Measurements from ENCODE around the gene CLMN. TPM values are rescaled to one million over a fixed set of nuclear protein-coding genes. Genes with fewer than 3 reads are reported as not detected.
"Not testable (repeated sequence)": the region's sequence is repeated elsewhere in the genome, so short reads cannot be mapped to it uniquely, and the experiment has no call there.

CLMN gene
- total and polyA plus RNA-seq, 2 donors, result 4.3 to 11.1 TPM

DNA sequence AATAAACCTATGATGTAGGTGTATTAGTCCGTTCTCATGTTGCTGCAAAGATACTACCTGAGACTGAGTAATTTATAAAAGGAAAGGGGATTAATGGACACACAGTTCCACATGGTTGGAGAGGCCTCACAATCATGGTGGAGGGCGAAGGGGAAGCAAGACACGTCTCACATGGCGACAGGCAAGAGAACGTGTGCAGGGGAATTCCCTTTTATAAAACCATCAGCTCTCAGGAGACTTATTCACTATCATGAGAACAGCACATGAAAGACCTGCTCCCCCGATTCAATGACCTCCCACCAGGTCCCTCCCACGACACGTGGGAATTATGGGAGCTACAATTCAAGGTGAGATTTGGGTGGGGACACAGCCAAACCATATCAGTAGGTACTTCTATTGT, 103.7 kb downstream of the CLMN start:
- no peaks in the 10 kb centered on the region for H3K4me1 ChIP-seq (ENCODE audit: insufficient read depth)
- no peaks in the 10 kb centered on the region for H3K36me3 ChIP-seq (ENCODE audit: insufficient read depth)
- 88% methylated on average over 8 of the region's 8 CpGs for WGBS
- no peak for DNase-seq (ENCODE audit: extremely low spot score)
- no peak overlapping the region for H3K27ac ChIP-seq (ENCODE audit: low read depth)
- H3K4me3 ChIP-seq (ENCODE audit: low read depth, low read length), result no peak overlapping the region

GRCh38 chr14:95215094-95215725, 104.5 kb downstream of the CLMN start:
- DNase-seq (ENCODE audit: extremely low spot score), result no peak
- H3K4me1 ChIP-seq (ENCODE audit: insufficient read depth), result no peaks in the 10 kb centered on the region
- 54% methylated on average over 3 of the region's 3 CpGs for WGBS
- no peak overlapping the region for H3K27ac ChIP-seq (ENCODE audit: low read depth)
- H3K4me3 ChIP-seq (ENCODE audit: low read depth, low read length), result no peak overlapping the region
- H3K36me3 ChIP-seq (ENCODE audit: insufficient read depth), result no peaks in the 10 kb centered on the region

DNA sequence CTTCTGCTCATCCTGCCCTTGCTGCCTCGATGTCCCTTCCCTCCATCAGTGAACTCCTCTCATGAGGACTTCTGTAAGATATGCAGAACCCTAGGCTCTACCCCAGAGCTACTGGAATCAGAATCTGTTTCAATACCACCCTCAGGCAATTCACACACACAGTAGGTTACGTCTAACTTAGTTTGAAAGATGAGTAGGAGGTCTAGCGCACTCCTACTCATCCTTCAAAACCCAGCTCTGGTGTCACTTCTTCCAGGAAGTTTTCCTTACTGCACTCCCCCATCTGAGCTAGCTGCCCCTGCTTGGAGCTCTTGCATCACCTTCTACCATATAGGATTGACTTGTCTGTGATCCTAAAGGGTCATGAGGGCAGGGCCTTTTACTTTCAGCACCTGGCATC, 105.9 kb downstream of the CLMN start:
- H3K27ac ChIP-seq (ENCODE audit: low read depth), result no peak overlapping the region
- DNase-seq (ENCODE audit: extremely low spot score), result no peak
- 96% methylated on average over 3 of the region's 3 CpGs for WGBS

GRCh38 chr14:95211721-95212504, 107.8 kb downstream of the CLMN start:
- DNase-seq (ENCODE audit: extremely low spot score), result no peak
- no peak overlapping the region for H3K27ac ChIP-seq (ENCODE audit: low read depth)
- WGBS, result 93% methylated on average over 8 of the region's 8 CpGs
- H3K36me3 ChIP-seq (ENCODE audit: insufficient read depth), result no peaks in the 10 kb centered on the region
- H3K4me1 ChIP-seq (ENCODE audit: insufficient read depth), result no peaks in the 10 kb centered on the region
- H3K4me3 ChIP-seq (ENCODE audit: low read depth, low read length), result no peak overlapping the region

More for the DNA sequence above, 105.9 kb downstream of the CLMN start:
- Histone ChIP-seq H3K4me3 (ENCODE audit: low read depth, low read length) (no peak overlapping the region), H3K36me3 (ENCODE audit: insufficient read depth) (no peaks in the 10 kb centered on the region), H3K4me1 (ENCODE audit: insufficient read depth) (no peaks in the 10 kb centered on the region)

GRCh38 chr14:95210699-95211098, 109.0 kb downstream of the CLMN start:
- Histone ChIP-seq H3K27ac (ENCODE audit: low read depth) (no peak overlapping the region), H3K4me1 (ENCODE audit: insufficient read depth) (no peaks in the 10 kb centered on the region), H3K36me3 (ENCODE audit: insufficient read depth) (no peaks in the 10 kb centered on the region), H3K4me3 (ENCODE audit: low read depth, low read length) (no peak overlapping the region)
- 95% methylated on average over 13 of the region's 13 CpGs for WGBS
- no peak for DNase-seq (ENCODE audit: extremely low spot score)

- no peak overlapping the region for H3K4me3 ChIP-seq (ENCODE audit: low read depth, low read length)
- no peak for DNase-seq (ENCODE audit: extremely low spot score)
- peaks cover 3% of the 10 kb centered on the region for H3K36me3 ChIP-seq (ENCODE audit: insufficient read depth)
- H3K27ac ChIP-seq (ENCODE audit: low read depth), result no peak overlapping the region
- no peaks in the 10 kb centered on the region for H3K4me1 ChIP-seq (ENCODE audit: insufficient read depth)
- WGBS, result 75% methylated on average over 6 of the region's 6 CpGs
Measured at GRCh38 chr14:95208598-95208997, 111.1 kb downstream of the CLMN start.

- Histone ChIP-seq H3K27ac (ENCODE audit: low read depth) (no peak overlapping the region), H3K4me3 (ENCODE audit: low read depth, low read length) (no peak overlapping the region), H3K4me1 (ENCODE audit: insufficient read depth) (no peaks in the 10 kb centered on the region), H3K36me3 (ENCODE audit: insufficient read depth) (peaks cover 4% of the 10 kb centered on the region)
- no peak for DNase-seq (ENCODE audit: extremely low spot score)
- 39% methylated on average over 7 of the region's 7 CpGs for WGBS
Measured at GRCh38 chr14:95207475-95208233, 112.1 kb downstream of the CLMN start.

DNA sequence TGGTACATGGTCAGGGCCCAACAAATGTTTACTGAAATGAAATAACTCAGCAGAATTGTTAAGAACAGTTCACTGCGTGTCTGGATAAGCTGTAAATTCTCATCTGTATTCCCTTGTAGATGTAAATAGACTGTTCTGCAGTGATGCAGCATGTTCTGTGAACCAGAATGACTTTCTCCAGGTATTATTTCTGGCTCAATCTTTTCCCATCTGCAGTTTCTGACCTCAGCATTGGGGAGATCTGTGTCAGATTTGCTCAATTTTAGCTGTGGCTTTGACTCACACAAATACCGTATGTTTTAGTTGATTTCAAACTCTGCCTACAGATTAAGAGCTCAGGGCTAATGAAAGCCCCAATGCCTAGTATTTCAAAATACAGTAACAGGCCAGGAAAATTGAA, 113.2 kb downstream of the CLMN start:
- H3K4me3 ChIP-seq (ENCODE audit: low read depth, low read length), result no peak overlapping the region
- H3K36me3 ChIP-seq (ENCODE audit: insufficient read depth), result peaks cover 4% of the 10 kb centered on the region
- H3K4me1 ChIP-seq (ENCODE audit: insufficient read depth), result no peaks in the 10 kb centered on the region
- 64% methylated on average over 2 of the region's 2 CpGs for whole genome bisulfite sequencing
- DNase-seq (ENCODE audit: extremely low spot score), result no peak
- H3K27ac ChIP-seq (ENCODE audit: low read depth), result no peak overlapping the region

DNA sequence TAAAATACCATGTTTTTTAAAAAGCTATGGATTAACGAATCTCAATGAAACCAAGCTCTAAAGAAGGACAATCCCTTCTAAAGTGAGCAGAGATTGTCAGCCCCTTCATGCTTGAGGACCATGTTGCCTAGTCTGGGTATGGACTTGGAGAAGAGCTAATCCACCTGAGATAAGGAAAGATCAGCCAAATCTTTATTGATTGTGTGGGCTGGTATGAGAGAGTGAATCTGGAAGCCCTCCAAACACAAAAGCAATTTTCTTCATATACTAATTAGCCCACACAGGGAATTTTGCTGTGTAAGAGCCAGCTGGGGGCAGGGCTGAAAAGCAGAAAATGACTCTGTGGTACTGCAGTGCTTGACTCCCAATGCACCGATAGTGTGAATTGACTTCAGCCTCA, 115.0 kb downstream of the CLMN start:
- no peak for DNase-seq (ENCODE audit: extremely low spot score)
- WGBS, result 87% methylated on average over 2 of the region's 2 CpGs
- H3K4me3 ChIP-seq (ENCODE audit: low read depth, low read length), result no peak overlapping the region
- H3K36me3 ChIP-seq (ENCODE audit: insufficient read depth), result peaks cover 4% of the 10 kb centered on the region
- H3K27ac ChIP-seq (ENCODE audit: low read depth), result no peak overlapping the region
- no peaks in the 10 kb centered on the region for H3K4me1 ChIP-seq (ENCODE audit: insufficient read depth)

GRCh38 chr14:95201745-95202144, 118.0 kb downstream of the CLMN start:
- H3K36me3 ChIP-seq (ENCODE audit: insufficient read depth); DNase-seq (ENCODE audit: extremely low spot score): not testable (repeated sequence)
- 96% methylated on average over 2 of the region's 2 CpGs for WGBS

GRCh38 chr14:95200404-95200803, 119.3 kb downstream of the CLMN start:
- Histone ChIP-seq H3K4me3 (ENCODE audit: low read depth, low read length) (no peak overlapping the region), H3K27ac (ENCODE audit: low read depth) (no peak overlapping the region), H3K36me3 (ENCODE audit: insufficient read depth) (peaks cover 4% of the 10 kb centered on the region), H3K4me1 (ENCODE audit: insufficient read depth) (no peaks in the 10 kb centered on the region)
- DNase-seq (ENCODE audit: extremely low spot score), result no peak
- WGBS, result 89% methylated on average over 7 of the region's 7 CpGs

More at GRCh38 chr14:95201745-95202144, 118.0 kb downstream of the CLMN start:
- not testable (repeated sequence) for H3K4me3 ChIP-seq (ENCODE audit: low read depth, low read length); H3K27ac ChIP-seq (ENCODE audit: low read depth); H3K4me1 ChIP-seq (ENCODE audit: insufficient read depth)

GRCh38 chr14:95199298-95199983, 120.3 kb downstream of the CLMN start:
- peaks cover 4% of the 10 kb centered on the region for H3K36me3 ChIP-seq (ENCODE audit: insufficient read depth)

DNA sequence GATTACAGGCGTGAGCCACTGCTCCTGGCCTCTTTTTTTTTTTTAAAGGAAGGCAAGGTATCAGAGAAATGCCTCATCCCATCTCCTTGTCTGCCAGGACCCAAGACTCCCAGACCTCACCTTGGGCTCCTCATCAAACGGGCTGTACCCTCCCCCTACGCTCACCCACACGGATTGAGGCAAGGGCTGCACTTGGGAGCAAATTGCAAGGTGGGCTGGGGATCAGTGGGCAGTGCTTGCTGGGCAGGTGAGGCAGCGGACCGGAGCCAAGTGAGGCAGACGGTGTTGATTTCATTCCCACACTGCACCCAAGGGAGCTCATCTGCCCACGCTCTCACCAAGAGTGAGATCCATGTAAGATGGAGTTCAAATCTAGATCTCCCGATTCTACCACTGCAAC, 121.4 kb downstream of the CLMN start:
- no peak overlapping the region for H3K4me3 ChIP-seq (ENCODE audit: low read depth, low read length)
- H3K4me1 ChIP-seq (ENCODE audit: insufficient read depth), result no peaks in the 10 kb centered on the region
- WGBS, result 89% methylated on average over 9 of the region's 9 CpGs
- H3K36me3 ChIP-seq (ENCODE audit: insufficient read depth), result no peaks in the 10 kb centered on the region
- DNase-seq (ENCODE audit: extremely low spot score), result no peak
- no peak overlapping the region for H3K27ac ChIP-seq (ENCODE audit: low read depth)

More at GRCh38 chr14:95199298-95199983, 120.3 kb downstream of the CLMN start:
- Histone ChIP-seq H3K4me1 (ENCODE audit: insufficient read depth) (no peaks in the 10 kb centered on the region), H3K27ac (ENCODE audit: low read depth) (no peak overlapping the region), H3K4me3 (ENCODE audit: low read depth, low read length) (no peak overlapping the region)
- DNase-seq (ENCODE audit: extremely low spot score), result no peak
- WGBS, result 81% methylated on average over 8 of the region's 8 CpGs

Data from urinary bladder (tissue), 4 donors.